Upper lobe of left lung (tissue), 6 donors: ENCODE results near the gene RPL13A. TPM values are rescaled to one million over a fixed set of nuclear protein-coding genes. Genes with fewer than 3 reads are reported as not detected.

Experiments used
- ATAC-seq, 2 donors: fragments of 200-7000 bp; cut with Tn5 transposase; one replicate each; pipeline ENCODE4 v1.9.1; 2022; ENCODE audit warnings: mild to moderate bottlenecking in 2 of 2, moderate library complexity in 2 of 2; ENCODE audit not compliant: low FRiP score in 2 of 2
- DNase-seq, 2 donors: peaks; one replicate each; pipeline ENCODE4 v3.0.0-alpha.2; 2019 to 2020
- H3K27ac ChIP-seq, 4 donors: fragments of 200-600 bp; sonication (generic); one replicate each; pipeline ENCODE4 v1.5.1; 2016 to 2019
- H3K27me3 ChIP-seq, 4 donors: fragments of 200-600 bp; sonication (generic); one replicate each; pipeline ENCODE4 v1.5.1; 2017 to 2019
- H3K36me3 ChIP-seq, 4 donors: fragments of 200-600 bp; sonication (generic); one replicate each; pipeline ENCODE4 v1.5.1; 2016 to 2019
- H3K4me1 ChIP-seq, 4 donors: fragments of 200-600 bp; sonication (generic); one replicate each; pipeline ENCODE4 v1.5.1; 2018 to 2019
- H3K4me3 ChIP-seq, 4 donors: fragments of 200-600 bp; sonication (generic); one replicate each; pipeline ENCODE4 v1.5.1; 2017 to 2019; ENCODE audit warnings: mild to moderate bottlenecking in 2 of 4, moderate library complexity in 1 of 4
- H3K9me3 ChIP-seq, 4 donors: fragments of 200-600 bp; sonication (generic); one replicate each; pipeline ENCODE4 v1.5.1; 2018 to 2019
- EP300 ChIP-seq, 4 donors: sonication (generic); formaldehyde crosslinking; IDR thresholded peaks; one replicate each; pipeline ENCODE4 v1.5.1; 2017; ENCODE audit warnings: antibody characterized with exemption in 4 of 4, control low read depth in 2 of 4
- POLR2A ChIP-seq, 4 donors: fragments of 450-650 bp; IDR thresholded peaks; one replicate each; pipeline ENCODE4 v1.5.1; 2016 to 2017; ENCODE audit warnings: antibody characterized with exemption in 4 of 4, mild to moderate bottlenecking in 2 of 4
- POLR2AphosphoS5 ChIP-seq, 2 donors: sonication (generic); formaldehyde crosslinking; IDR thresholded peaks; one replicate each; pipeline ENCODE4 v1.5.1; 2017; ENCODE audit warnings: antibody characterized with exemption in 2 of 2
- WGBS, 2 donors: methylation state at CpG; one replicate each; pipeline ENCODE4 v1.1.5; 2017 to 2018; 5-methylcytosine and 5-hydroxymethylcytosine counted together
- total RNA-seq, 6 donors: library from RNA; depleted of rRNA in 4 of 6; stranded (reverse); fragments of >200 nt in 4 of 6; gene quantifications; one replicate each; pipeline versions ENCODE4 v1.1.0 to v1.2.1, GENCODE V29; 2016 to 2021
- TF ChIP-seq, protein P1 (sequence below), 6 experiments: fragments of 450-650 bp in 4 of 6; fragments of 200-600 bp in 2 of 6; sonication (generic) in 2 of 6; IDR thresholded peaks; one replicate each; pipeline ENCODE4 v1.5.1; 2016 to 2019; ENCODE audit warnings: antibody characterized with exemption in 6 of 6
- donor health status: DM: no; HTN: no; CAD: no; lungs with moderate emphysema.
- donor health status: DM: no; HTN: yes; CAD: no; lungs with severe emphysema.

RPL13A gene
- total RNA-seq, 6 donors from 2014 or later, result 974 to 2,595 (median 1,696) TPM

DNA sequence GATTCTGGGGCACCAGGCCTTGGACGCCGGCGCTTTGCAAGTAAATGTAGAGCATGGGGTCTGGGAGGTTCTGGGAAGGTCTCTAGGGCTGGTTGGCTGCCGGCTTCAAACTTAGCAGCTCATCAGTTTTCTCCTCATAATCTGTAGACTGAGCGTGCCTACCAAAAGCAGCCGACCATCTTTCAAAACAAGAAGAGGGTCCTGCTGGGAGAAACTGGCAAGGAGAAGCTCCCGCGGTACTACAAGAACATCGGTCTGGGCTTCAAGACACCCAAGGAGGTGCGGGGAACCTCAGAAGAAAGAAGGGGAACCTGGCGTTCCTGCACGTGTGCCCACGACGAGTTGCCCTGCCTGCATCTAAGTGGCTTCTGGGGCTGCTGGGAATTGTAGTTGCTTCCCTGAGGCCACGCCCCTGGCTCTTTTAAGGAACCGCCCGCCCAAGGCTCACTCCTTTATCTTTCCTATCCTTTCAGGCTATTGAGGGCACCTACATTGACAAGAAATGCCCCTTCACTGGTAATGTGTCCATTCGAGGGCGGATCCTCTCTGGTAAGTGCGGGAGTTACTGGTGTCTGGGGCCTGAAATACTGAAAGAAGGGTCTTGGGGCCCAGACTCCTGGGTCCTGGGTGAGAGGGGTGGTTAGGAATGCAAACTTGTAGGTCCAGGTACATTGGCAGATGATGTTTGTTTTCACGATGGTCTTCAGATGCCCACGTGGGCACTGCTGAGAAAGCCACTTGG lies 9.8 kb downstream of the RPL13A start:
- Histone ChIP-seq H3K4me1 (peaks cover 39 to 52% (median 49%) of the 10 kb centered on the region in 4 donors), H3K4me3 (peak overlapping the region; percentile 65 to 96 (median 90)), H3K9me3 (no peaks in the 10 kb centered on the region), H3K36me3 (peaks cover 19 to 43% (median 41%) of the 10 kb centered on the region in 4 donors), H3K27me3 (no peaks in the 10 kb centered on the region), H3K27ac (peak overlapping the region; percentile 94 to 98 (median 96))
- DNase-seq, result peak in 1 of 2 donors; percentile 88
- TF ChIP-seq POLR2AphosphoS5 (IDR thresholded peaks at IDR 0.05) (peak; percentile 41 to 44), POLR2A (IDR thresholded peaks at IDR 0.05) (peak in 1 of 4 donors; percentile 53), EP300 (IDR thresholded peaks at IDR 0.05) (no peak)
- ATAC-seq, result peak; percentile 34 to 50
- 11 to 23% methylated on average over 14 to 22 of the region's 22 CpGs for WGBS, 2 donors

DNA sequence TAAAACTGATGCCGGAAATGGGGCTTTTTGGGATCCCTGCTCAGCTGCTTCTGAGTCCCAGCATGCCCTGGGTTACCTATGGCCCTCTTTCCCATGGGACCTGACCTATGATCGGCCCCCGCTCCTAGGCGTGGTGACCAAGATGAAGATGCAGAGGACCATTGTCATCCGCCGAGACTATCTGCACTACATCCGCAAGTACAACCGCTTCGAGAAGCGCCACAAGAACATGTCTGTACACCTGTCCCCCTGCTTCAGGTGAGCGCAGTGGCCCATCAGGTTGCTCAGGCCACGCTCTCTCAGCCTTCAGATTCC lies 10.3 kb downstream of the RPL13A start:
- peaks cover 39 to 52% (median 49%) of the 10 kb centered on the region in 4 donors for H3K4me1 ChIP-seq
- no peaks in the 10 kb centered on the region for H3K27me3 ChIP-seq
- peaks cover 16 to 37% (median 36%) of the 10 kb centered on the region in 4 donors for H3K36me3 ChIP-seq
- DNase-seq, result no peak
- TF ChIP-seq, protein P1, sequence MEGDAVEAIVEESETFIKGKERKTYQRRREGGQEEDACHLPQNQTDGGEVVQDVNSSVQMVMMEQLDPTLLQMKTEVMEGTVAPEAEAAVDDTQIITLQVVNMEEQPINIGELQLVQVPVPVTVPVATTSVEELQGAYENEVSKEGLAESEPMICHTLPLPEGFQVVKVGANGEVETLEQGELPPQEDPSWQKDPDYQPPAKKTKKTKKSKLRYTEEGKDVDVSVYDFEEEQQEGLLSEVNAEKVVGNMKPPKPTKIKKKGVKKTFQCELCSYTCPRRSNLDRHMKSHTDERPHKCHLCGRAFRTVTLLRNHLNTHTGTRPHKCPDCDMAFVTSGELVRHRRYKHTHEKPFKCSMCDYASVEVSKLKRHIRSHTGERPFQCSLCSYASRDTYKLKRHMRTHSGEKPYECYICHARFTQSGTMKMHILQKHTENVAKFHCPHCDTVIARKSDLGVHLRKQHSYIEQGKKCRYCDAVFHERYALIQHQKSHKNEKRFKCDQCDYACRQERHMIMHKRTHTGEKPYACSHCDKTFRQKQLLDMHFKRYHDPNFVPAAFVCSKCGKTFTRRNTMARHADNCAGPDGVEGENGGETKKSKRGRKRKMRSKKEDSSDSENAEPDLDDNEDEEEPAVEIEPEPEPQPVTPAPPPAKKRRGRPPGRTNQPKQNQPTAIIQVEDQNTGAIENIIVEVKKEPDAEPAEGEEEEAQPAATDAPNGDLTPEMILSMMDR (IDR thresholded peaks at IDR 0.05), result no peak
- TF ChIP-seq POLR2AphosphoS5 (IDR thresholded peaks at IDR 0.05) (no peak), EP300 (IDR thresholded peaks at IDR 0.05) (no peak), POLR2A (IDR thresholded peaks at IDR 0.05) (no peak)
- ATAC-seq, result no peak
- 89 to 91% methylated on average over 12 of the region's 12 CpGs for WGBS, 2 donors
- H3K9me3 ChIP-seq, result no peaks in the 10 kb centered on the region
- H3K4me3 ChIP-seq, result peak overlapping the region in 3 of 4 donors; percentile 89 to 96 (median 90)
- peak overlapping the region; percentile 94 to 98 (median 96) for H3K27ac ChIP-seq

DNA sequence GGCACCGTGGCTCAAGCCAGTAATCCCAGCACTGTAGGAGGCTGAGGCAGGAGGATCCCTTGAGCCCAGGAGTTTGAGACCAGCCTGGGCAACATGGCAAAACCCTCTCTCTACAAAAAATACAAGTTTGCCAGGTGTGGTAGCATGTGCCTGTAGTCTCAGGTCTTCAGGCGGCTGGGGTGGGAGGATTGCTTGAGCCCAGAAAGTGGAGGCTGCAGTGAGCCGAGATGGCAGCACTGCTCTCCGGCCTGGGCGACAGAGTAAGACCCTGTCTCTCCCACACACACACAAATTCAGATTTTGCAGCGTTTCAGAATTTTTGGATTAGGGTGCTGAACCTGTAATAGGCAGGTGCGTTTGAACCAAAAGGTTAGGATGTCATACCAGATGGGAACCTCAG lies 11.1 kb downstream of the RPL13A start:
- Histone ChIP-seq H3K4me1 (peaks cover 41 to 56% (median 53%) of the 10 kb centered on the region in 4 donors), H3K27me3 (no peaks in the 10 kb centered on the region), H3K27ac (peak overlapping the region in 2 of 4 donors; percentile 84 to 94), H3K4me3 (peak overlapping the region in 1 of 4 donors; percentile 96), H3K9me3 (no peaks in the 10 kb centered on the region), H3K36me3 (peaks cover 15 to 31% (median 30%) of the 10 kb centered on the region in 4 donors)
- no peak for DNase-seq
- no peak for TF ChIP-seq EP300 (IDR thresholded peaks at IDR 0.05)
- no peak for TF ChIP-seq POLR2A (IDR thresholded peaks at IDR 0.05)
- TF ChIP-seq POLR2AphosphoS5 (IDR thresholded peaks at IDR 0.05), result no peak
- TF ChIP-seq, protein P1 (IDR thresholded peaks at IDR 0.05), result no peak
- ATAC-seq, result no peak
- 81 to 83% methylated on average over 6 to 7 of the region's 7 CpGs for WGBS, 2 donors

DNA sequence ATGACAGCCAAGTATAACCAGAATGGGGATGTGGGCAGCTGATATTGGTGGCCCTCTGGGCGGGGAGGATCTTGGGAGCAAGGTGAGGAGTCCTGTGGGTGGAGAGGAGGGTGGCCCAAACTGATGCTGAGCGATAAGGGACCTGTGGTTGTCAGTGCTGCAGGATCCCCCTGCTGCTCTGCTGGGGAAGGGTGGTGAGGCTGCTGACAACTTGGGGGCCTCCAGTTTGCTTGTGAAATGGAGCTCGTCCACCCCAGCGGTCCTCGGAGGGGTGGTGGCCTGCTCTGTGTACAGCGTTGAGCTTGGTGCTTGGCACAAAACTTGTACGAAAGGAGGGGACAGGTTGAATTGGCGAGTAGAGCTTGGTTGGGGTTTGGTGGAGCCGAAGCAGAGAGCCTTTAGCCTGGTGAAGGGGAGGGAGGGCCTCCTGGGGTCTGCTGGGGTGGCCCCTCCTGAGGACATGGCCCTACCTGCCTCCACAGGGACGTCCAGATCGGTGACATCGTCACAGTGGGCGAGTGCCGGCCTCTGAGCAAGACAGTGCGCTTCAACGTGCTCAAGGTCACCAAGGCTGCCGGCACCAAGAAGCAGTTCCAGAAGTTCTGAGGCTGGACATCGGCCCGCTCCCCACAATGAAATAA lies 11.7 kb downstream of the RPL13A start:
- WGBS, 2 donors, result 80 to 82% methylated on average over 9 to 19 of the region's 19 CpGs
- Histone ChIP-seq H3K27me3 (no peaks in the 10 kb centered on the region), H3K36me3 (peaks cover 15 to 31% (median 29%) of the 10 kb centered on the region in 4 donors), H3K4me3 (peak overlapping the region in 3 of 4 donors; percentile 30 to 96 (median 35)), H3K27ac (peak overlapping the region; percentile 38 to 94 (median 84)), H3K4me1 (peaks cover 41 to 57% (median 54%) of the 10 kb centered on the region in 4 donors), H3K9me3 (no peaks in the 10 kb centered on the region)
- TF ChIP-seq POLR2A (IDR thresholded peaks at IDR 0.05), result no peak
- TF ChIP-seq, protein P1 (IDR thresholded peaks at IDR 0.05), result no peak
- no peak for TF ChIP-seq POLR2AphosphoS5 (IDR thresholded peaks at IDR 0.05)
- TF ChIP-seq EP300 (IDR thresholded peaks at IDR 0.05), result no peak
- no peak for ATAC-seq
- no peak for DNase-seq

DNA sequence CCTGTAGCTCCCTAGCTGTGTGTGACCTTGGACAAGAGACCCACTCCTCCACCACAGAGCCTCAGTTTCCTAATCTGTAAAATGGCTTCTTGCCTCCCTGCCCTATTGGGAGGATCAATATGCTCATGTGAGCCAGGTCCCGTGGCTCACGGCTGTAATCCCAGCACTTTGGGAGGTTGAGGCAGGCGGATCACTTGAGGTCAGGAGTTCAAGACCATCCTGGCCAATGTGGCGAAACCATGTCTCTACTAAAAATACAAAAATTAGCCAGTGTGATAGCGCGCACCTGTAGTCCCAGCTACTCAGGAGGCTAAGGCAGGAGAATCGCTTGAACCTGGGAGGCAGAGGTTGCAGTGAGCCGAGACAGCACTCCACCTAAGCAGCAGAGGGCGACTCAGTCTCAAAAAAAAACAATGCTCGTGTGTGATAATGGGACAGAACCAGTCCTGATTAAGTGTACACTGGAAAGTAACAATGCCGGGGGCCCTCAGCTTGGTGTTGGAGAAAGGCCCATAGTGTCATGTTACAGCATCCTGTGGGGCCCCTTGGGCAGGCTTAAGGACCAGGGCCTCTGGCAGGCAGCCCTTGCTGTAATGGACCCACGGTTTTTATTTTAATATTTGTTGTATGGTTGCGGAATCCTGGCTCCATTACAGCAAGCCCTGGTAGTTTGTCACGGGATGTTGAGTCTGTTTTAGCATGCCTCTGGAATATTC lies 15.6 kb downstream of the RPL13A start:
- DNase-seq (peak in 1 of 2 donors; percentile 45), ATAC-seq (peak; percentile 44 to 70)
- Histone ChIP-seq H3K27ac (peak overlapping the region in 1 of 4 donors; percentile 94), H3K4me1 (peaks cover 26 to 39% (median 36%) of the 10 kb centered on the region in 4 donors), H3K4me3 (no peak overlapping the region), H3K36me3 (peaks cover 8 to 22% (median 19%) of the 10 kb centered on the region in 4 donors), H3K9me3 (no peaks in the 10 kb centered on the region), H3K27me3 (no peaks in the 10 kb centered on the region)
- TF ChIP-seq POLR2A (IDR thresholded peaks at IDR 0.05) (no peak), POLR2AphosphoS5 (IDR thresholded peaks at IDR 0.05) (no peak), EP300 (IDR thresholded peaks at IDR 0.05) (no peak)
- TF ChIP-seq, protein P1 (IDR thresholded peaks at IDR 0.05), result peak; percentile 39 to 77 (median 68)
- WGBS, 2 donors, result 45 to 46% methylated on average over 14 of the region's 14 CpGs
